Activated CD8-positive, alpha-beta memory T cell treated with anti-CD3 and anti-CD28 coated beads, Interleukin-2, amount 50 U/mL, for 24 hours (primary cell): ENCODE results near the gene RAPGEF2.
"Not testable (repeated sequence)": the region's sequence is repeated elsewhere in the genome, so short reads cannot be mapped to it uniquely, and the experiment has no call there.

Source experiments
- DNase-seq: peaks from one replicate; pipeline ENCODE4 v3.0.0-alpha.2; 2020; ENCODE audit errors: extremely low read depth

RAPGEF2 gene, protein sequence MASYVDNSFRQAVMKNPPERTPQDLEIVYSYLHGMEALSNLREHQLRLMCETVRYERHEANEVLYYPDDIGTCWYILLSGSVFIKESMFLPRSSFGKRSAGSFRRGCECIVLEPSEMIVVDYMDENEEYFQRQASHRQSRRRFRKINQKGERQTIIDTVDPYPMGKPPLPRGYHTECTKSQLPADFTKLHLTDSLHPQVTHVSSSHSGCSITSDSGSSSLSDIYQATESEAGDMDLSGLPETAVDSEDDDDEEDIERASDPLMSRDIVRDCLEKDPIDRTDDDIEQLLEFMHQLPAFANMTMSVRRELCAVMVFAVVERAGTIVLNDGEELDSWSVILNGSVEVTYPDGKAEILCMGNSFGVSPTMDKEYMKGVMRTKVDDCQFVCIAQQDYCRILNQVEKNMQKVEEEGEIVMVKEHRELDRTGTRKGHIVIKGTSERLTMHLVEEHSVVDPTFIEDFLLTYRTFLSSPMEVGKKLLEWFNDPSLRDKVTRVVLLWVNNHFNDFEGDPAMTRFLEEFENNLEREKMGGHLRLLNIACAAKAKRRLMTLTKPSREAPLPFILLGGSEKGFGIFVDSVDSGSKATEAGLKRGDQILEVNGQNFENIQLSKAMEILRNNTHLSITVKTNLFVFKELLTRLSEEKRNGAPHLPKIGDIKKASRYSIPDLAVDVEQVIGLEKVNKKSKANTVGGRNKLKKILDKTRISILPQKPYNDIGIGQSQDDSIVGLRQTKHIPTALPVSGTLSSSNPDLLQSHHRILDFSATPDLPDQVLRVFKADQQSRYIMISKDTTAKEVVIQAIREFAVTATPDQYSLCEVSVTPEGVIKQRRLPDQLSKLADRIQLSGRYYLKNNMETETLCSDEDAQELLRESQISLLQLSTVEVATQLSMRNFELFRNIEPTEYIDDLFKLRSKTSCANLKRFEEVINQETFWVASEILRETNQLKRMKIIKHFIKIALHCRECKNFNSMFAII (N-terminal part only)

DNA sequence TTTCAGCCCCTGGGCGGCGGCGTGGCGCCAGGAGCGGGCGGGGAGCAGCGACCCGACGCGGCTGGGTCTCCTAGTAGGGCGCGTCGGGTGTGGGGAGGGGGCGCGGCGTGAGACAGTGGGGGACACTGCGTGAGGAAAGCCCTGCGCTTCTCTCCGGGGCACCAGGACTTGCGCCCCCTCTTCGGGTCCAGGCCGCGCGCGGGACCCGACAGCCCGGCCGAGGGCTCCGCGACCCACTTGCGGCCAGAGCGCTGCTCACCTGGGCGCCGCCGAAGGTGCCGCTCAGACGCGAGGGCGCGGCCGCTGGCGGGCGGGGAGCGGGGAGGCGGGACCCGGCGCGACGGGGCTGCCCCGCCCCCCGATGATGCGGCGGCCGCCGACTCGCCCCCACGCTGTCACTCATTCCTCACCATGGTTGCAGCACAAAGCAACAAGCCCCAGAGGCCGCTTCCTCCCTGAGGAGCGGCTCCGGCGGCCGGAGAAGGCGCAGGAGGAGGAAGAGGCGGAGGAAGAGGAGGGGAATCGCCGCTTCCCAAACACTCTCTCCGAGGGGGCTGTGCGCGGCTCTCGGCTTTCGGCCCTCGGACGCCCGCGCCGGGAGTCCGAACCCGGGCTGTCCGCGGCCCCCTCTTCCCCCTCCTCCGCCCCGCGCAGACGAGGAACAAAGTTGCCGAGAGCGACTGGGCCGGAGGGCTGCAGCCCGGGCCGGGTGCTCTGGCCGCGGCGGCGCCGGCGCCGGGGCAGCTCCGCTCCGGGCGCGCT, at the start of gene RAPGEF2:
Gene RAPGEF2, plus strand, starts transcription at position 458 of the 762 bp plus-strand sequence. CDS start 1,084 bp downstream, outside the sequence.
- DNase-seq, result peak; percentile 59

DNA sequence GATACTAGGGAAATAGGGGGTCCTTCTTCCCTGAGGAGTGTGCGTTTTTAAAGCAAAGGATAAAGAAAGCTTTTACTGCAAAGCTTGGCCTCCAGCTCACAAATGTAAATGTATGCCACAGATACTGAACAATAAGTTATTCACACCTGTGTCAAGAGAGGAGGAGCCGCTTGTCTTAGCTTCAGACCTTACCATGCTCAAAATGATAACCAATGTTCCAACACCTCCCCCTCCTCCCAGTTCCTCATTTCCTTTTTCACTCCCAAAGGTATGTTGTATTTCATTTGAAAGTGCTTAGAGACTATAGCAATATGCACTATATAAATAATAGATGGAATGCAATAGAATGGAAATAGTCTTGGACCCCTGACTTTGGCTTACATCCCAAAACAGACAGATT, 47.0 kb upstream of the RAPGEF2 start:
- no peak for DNase-seq

DNA sequence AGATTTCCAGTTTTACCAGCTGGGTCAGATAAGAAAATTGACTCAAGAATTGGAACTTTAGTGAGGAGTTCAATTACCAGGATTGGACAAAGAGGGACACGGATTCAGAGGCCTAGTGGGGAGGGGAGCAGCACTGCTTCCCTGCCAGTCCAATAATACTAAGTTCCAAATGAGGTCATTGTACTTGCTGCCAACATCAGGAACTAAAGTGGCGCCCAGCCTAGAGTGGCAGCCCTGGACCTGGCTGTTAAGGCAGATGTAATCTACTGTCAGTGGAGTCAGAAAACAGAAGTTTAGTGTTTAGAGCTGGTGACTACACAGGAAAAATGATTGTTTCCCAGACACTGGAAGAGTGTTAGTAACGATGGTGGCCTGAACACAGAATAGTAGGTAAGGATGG, 42.7 kb upstream of the RAPGEF2 start:
- no peak for DNase-seq

DNA sequence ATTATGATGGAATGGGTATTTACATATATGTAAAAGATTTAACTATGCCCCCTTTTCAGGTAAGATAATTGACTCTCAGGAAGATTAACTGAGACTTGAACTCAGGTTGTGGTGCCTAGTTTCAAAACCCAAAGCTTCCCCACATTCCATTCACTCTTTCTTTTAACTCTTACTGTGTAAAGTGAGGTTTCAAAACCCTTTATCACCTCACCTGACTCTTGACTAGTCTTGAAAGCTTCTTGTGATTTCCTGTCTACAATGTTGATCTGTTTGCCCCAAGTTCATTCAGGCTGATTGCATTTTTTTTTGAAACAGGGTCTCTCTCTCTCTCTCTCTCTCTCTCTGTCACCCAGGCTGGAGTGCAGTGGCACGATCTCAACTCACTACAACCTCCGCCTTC, 40.5 kb upstream of the RAPGEF2 start:
- DNase-seq, result no peak

DNA sequence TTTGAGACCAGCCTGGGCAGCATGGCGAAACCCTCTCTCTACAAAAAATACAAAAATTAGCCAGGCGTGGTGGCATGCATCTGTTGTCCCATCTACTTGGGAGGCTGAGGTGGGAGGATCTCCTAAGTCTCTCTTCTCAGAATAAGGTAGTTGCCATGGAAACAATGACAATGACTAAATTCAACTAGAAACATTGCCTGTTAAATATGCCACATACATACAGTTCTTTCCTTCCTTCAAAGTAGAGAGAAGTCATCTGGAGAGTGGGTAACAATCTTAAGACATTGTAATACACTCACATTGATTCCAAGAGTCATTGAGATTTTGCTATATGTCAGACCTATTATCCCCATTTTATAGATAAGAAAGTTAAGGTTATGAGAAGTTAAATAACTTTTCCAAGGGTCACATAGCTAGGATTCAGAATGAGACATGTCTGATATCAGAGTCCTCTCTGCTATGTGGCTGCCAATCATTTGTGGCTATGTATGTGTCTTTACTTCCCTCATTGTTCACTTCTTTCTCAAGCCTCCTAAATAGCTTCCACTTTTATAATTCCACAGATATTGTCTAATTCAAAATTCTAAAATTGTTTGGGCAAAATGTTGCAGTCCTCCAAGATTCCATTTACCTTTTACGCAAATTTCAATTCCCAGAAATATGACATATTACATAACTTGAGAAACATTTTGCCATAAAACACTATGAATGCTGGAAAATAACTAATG, 37.2 kb upstream of the RAPGEF2 start:
- DNase-seq, result no peak

DNA sequence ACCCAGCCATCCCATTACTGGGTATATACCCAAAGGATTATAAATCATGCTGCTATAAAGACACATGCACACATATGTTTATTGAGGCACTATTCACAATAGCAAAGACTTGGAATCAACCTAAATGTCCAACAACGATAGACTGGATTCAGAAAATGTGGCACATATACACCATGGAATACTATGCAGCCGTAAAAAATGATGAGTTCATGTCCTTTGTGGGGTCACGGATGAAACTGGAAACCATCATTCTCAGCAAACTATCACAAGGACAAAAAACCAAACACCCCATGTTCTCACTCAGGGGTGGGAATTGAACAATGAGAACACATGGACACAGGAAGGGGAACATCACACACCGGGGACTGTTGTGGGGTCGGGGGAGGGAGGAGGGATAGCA, 34.7 kb upstream of the RAPGEF2 start:
- not testable (repeated sequence) for DNase-seq

DNA sequence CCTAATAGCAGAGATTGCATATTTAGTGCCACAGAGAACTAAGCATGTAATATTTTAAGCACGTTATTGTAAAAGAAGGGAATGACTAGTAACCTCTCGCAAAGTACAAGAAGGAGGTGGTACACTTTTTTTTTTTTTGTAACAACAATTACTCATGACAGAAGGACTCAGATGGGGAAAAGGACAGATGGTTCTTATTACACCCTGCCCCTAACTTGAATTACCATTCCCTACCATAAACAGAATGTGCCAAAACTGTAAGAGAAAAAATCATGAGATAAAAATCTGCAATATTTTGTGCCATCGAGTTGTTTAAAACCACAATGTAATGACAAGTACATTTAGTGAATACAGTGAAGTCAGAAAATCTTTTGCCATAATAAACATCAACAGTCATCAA, 33.0 kb upstream of the RAPGEF2 start:
- DNase-seq, result no peak

DNA sequence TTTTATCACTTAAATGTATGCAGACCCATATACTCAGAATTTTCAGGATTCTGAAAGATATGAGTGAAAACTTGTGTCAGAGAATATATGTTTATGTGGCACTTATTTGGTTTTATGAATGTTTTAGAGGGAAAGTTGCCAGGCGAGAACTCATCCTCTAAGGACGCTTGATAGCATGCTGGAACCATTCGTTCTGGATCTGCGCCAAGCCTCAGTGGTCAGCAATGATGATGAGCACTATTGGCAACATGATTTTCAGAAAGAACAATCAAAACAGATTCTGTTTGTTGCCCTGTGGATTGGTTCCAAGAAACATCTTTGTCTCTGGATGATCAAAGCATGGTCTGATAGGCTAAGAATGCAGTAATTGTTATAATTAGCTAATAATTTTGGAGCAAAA, 32.1 kb upstream of the RAPGEF2 start:
- no peak for DNase-seq

DNA sequence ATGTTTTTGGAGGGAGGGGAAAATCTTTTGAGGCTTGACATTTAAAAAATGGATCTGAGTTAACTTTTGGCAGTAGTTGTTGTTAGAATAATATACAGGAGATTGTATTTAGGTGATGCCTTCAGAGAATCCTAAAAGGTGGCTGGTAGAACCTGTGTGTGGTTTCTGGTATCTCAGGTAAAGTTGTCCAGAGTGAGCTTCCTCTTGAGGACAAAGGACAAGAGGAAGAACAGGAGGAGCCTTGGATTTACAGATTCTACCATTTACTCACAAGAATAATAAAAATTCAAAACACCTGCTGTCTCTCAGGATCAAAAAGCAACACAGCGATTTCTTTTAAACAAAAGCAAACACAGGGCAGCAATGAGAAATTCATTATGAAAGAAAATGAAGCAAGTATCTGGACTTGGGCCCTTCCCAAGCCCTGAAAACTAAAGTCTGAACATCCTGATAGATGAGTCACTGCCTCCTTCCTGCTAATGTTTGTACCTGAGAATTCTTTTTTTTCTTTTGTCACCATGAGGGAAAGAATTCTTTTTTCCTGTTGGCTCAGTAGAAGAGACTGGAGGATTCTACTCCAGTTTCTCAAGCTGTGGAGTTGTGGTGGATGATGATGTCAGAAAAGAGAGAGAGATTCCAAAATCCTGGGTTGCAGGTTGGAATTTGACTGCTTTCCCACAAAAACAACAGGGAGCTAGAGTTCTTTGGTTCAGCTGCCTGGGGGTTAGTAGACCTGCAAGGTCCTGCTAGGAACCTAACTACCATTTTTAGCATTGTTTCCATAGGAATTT, 31.5 kb upstream of the RAPGEF2 start:
- DNase-seq, result no peak

DNA sequence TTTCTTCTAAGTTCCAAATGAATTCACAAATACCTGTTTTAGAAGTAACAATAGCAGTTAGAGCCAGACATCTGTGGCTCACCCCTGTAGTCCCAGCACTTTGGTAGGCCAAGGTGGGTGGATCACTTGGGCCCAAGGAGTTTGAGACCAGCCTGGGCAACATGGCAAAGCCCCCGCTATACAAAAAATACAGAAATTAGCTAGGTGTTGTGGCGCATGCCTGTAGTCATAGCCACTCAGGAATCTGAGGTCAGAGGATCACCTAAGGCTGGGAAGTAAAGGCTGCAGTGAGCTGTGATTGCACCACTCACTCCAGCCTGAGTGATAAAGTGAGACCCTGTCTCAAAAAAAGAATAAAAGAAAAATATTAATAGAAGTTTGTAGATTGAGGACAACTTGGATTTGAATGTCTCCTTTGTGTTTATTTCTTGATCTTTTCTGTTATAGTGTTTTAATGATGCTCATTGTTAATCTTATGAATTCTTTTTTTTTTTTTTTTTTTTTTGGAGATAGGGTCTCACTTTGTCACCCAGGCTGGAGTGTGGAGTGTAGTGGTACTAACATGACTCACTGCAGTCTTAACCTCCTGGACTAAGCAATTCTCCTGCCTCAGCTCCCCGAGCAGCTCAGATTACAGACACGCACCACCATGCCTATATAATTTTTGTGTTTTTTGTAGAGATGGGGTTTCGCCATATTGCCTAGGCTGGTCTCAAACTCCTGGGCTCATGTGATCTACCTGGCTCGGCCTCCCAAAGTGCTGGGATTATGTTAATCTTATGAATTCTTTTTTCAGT, 30.7 kb upstream of the RAPGEF2 start:
- no peak for DNase-seq

DNA sequence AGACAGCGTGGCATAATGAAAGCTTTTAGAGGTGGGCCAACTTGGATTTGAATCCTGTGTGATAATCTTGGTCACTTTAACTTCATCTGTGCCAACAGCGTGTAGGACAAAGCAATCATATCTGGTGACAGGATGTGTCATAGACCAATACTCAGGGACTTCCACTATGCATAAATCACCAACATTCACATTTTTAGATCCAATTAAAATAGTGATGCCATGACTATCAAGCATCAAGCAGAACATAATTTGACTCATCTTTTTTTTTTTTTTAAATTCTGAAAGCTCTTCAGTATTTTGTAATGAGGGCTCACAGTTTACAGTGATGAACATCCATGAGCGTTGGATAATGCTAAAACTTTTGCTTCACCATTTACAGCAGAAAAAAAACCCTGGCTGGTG, 27.3 kb upstream of the RAPGEF2 start:
- DNase-seq, result no peak

DNA sequence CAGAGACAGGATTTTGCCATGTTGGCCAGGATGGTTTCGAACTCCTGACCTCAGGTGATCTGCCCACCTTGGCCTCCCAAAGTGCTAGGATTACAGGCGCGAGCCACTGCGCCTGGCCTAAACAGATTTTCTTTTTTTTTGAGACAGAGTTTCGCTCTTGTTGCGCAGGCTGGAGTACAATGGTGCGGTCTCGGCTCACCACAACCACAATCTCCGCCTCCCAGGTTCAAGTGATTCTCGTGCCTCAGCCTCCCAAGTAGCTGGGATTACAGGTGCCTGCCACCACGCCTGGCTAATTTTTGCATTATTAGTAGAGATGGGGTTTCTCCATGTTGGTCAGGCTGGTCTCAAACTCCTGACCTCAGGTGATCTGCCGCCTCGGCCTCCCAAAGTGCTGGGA, 25.9 kb upstream of the RAPGEF2 start:
- DNase-seq, result not testable (repeated sequence)

DNA sequence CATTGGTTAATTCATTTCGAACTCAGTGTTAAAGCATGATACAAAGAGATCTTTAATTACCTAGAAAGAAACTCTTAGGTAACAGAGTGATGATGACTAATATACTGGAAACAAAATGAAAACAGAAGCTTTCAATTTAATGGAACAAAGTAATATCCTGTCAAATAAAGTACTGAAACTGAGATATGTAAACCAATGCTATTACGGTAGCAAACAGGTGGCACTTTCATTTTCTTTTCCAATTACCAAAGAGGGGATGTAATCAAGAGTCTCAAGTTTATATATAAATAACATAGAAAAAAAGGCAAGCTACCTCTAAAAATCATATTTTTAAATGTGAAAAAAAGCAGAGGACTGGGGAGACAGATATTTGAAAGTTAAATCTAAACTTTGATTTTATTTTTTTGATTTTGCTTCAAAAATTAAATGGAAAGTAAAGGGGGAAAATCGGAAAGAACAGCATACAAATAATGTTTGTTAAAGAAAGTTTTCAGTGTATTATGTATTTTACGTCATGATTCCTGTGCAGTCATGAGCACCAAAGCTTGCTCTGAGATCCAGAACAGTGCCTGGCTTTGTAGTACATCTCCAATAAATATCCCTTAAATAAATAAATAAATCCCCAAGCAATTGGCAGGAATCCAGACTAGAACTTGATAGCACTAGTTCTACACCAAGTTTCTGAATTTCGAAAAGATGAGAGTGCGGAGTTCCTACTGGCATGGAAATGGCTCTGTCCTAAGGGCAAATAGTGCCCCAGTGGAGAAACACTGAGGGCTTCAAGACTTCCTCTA, 25.0 kb upstream of the RAPGEF2 start:
- DNase-seq, result no peak

DNA sequence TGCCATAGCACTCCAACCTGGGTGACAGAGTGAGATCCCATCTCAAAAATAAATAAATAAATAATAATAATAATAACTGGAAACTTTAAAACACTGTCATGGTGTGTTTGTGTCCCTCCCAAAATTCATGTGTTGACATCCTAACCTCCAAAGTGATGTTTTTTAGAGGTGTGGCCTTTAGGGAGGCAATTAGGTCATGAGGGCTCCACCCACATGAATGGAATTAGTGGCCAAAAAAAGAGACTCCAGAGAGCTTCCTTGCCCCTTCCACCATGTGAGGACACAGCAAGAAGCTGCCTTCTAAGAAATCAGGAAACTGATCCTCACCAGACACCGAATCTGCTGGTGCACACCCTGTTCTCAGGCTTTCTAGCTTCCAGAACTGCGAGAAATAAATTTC, 23.8 kb upstream of the RAPGEF2 start:
- DNase-seq, result no peak

DNA sequence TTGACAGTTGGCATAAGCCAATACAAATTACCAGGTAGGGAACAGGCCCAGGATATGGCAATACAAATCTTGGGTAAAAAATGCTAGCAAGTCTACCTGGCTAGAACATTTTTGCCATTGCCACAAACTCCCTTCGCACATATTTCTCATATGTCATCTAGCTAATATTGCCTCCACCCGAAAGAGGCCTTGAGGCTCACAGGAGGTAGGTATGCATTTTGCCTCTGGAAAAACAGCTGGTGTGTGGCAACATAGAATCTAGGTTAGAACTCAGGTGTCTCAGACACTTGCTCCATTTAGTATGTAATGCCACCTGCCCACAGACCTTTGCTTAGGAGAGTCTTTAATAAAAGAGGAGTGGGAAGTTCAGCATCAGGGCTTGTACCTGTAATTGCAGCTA, 16.3 kb upstream of the RAPGEF2 start:
- DNase-seq, result no peak

DNA sequence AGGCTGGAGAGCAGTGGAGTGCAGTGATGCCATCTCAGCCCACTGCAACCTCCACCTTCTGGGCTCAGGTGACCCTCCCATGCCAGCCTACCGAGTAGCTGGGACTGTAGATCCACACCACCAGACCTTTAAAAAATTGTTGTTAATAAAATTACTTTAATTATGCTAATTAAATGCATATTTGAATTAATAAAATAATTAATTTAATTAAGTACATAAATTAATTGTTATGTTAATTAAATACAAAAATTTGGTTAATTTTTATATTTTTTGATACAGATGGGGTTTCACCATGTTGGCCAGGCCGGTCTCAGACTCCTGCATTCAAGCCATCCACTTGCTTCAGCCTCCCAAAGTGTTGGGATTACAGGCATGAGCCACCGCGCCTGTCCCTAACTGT, 12.6 kb upstream of the RAPGEF2 start:
- DNase-seq, result no peak

DNA sequence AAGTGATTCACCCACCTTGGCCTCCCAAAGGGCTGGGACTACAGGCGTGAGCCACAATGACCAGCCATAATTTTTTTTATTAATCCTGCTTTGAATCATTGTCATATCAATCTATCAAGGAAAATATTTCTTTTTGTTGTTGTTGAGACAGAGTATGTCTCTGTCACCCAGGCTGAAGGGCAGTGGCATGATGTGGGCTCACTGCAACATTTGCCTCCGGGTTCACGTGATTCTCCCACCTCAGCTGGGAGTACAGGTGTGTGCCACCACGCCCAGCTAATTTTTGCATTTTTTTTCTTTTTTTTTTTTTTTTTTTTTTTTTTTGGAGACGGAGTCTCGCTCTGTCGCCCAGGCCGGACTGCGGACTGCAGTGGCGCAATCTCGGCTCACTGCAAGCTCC, 8.7 kb upstream of the RAPGEF2 start:
- DNase-seq, result not testable (repeated sequence)

DNA sequence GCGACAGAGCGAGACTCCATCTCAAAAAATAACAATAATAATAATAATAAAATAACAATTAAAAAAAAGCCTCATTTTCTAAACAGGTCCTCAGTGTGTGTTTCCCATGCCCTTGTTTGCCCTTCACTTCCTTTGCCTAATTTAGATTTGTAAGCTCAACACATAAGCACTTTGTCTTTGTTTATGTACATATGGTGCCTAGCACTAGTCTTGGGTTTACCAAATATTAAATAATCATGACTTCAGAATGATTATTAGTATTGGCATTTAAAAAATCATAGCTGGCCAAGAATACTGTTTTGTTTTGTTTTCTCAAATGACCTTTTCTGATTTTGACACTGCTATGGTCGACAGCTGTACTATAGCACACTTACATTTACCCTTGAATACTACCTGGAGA, 6.4 kb upstream of the RAPGEF2 start:
- DNase-seq, result no peak

DNA sequence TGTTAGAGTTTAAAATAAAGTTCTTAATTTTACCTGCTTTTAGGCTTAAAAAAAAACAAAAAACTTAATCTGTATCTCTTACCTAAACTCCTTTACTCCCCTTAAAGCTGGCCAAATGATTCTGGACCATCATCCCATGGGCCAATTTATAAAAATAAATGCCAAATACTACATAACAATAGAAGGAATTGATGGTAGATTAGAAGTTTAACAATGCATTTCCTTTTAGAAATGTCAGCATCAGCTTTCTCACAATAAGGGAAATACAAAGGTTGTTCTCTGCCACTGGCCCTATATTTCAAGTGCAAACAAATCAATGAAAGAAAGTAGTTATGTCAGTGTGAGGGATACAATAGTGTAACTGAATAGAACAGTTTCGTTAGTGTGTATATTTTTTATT, 5.7 kb upstream of the RAPGEF2 start:
- no peak for DNase-seq
